A549 (cell line): Measurements from ENCODE around the gene NTN1. TPM values are rescaled to one million over a fixed set of nuclear protein-coding genes. Genes with fewer than 3 reads are reported as not detected.

ENCODE experiments used
- ATAC-seq, 2 experiments: fragments of 200-7000 bp in 1 of 2; fragments of >200 bp in 1 of 2; cut with Nextera tagmentation in 1 of 2; cut with Tn5 transposase in 1 of 2; 3 replicates each; pipeline versions ENCODE4 v1.8.0 to v1.9.1; 2018 to 2020; ENCODE audit warnings: mild to moderate bottlenecking in 1 of 2, moderate library complexity in 1 of 2
- CTCF ChIA-PET: fragments of 300-600 bp; sonication (Branson Sonifier 250); formaldehyde crosslinking; extraction: SDS; loops from one replicate; lab custom pipeline; 2021; ENCODE audit warnings: antibody characterized with exemption, inconsistent platforms; lab: Yijun Ruan, JAX
- POLR2A ChIA-PET: fragments of 350-600 bp; formaldehyde crosslinking; extraction: SDS; loops from one replicate; lab custom pipeline; 2021; ENCODE audit warnings: antibody characterized with exemption, inconsistent platforms; lab: Yijun Ruan, JAX
- DNase-seq, 2 experiments: peaks; one replicate each; pipeline versions ENCODE4 v3.0.0 to v3.0.0-alpha.2; 2011 to 2016; ENCODE audit warnings: low read depth in 1 of 2, low spot score in 1 of 2
- FAIRE-seq: peaks from 2 replicates; lab custom pipeline; 2011; peaks lifted over from hg19 to GRCh38; lab: Jason Lieb, UNC
- H3K27ac ChIP-seq, 2 experiments: fragments of >200 bp; sonication (Bioruptor Twin); formaldehyde crosslinking; 3 replicates each; pipeline ENCODE4 v1.5.1; 2016 to 2017
- H3K4me1 ChIP-seq: fragments of >200 bp; sonication (Bioruptor Twin); formaldehyde crosslinking; 3 replicates; pipeline ENCODE4 v1.6.1; 2016
- H3K4me2 ChIP-seq: fragments of >200 bp; sonication (Bioruptor Twin); formaldehyde crosslinking; 3 replicates; pipeline ENCODE4 v1.6.1; 2016
- H3K4me3 ChIP-seq: fragments of >200 bp; sonication (Bioruptor Twin); formaldehyde crosslinking; 3 replicates; pipeline ENCODE4 v1.5.1; 2016
- H3K9me3 ChIP-seq: fragments of >200 bp; sonication (Bioruptor Twin); formaldehyde crosslinking; 3 replicates; pipeline ENCODE4 v1.6.1; 2016
- CEBPB ChIP-seq, 2 experiments: fragments of >200 bp in 1 of 2; sonication (Bioruptor Twin) in 1 of 2; formaldehyde crosslinking in 1 of 2; IDR thresholded peaks; 2 replicates each; pipeline ENCODE4 v1.6.1; 2012 to 2016
- CHD4 ChIP-seq: fragments of 200-600 bp; sonication (generic); IDR thresholded peaks from 2 replicates; pipeline ENCODE4 v1.6.1; 2016; ENCODE audit warnings: antibody characterized with exemption, mild to moderate bottlenecking, borderline replicate concordance
- FOSB ChIP-seq: fragments of 250-450 bp; sonication (Bioruptor Pico); IDR thresholded peaks from 2 replicates; pipeline ENCODE4 v1.5.0; 2020; ENCODE audit warnings: mild to moderate bottlenecking, moderate library complexity
- FOSL2 ChIP-seq, 2 experiments: fragments of 450-650 bp in 1 of 2; fragments of >200 bp in 1 of 2; sonication (Bioruptor Twin) in 1 of 2; formaldehyde crosslinking; IDR thresholded peaks; 2 replicates each; pipeline versions ENCODE4 v1.5.0 to v1.6.1; 2016 to 2020; ENCODE audit warnings: mild to moderate bottlenecking in 1 of 2, moderate library complexity in 1 of 2
- FOXS1 ChIP-seq: fragments of 250-450 bp; sonication (Bioruptor Pico); IDR thresholded peaks from 2 replicates; pipeline ENCODE4 v1.5.0; 2020; ENCODE audit warnings: mild to moderate bottlenecking, moderate library complexity
- KDM1A ChIP-seq: fragments of 200-600 bp; sonication (generic); IDR thresholded peaks from 2 replicates; pipeline ENCODE4 v1.6.1; 2016; ENCODE audit warnings: low read depth, mild to moderate bottlenecking
- KDM5A ChIP-seq: fragments of 200-600 bp; sonication (generic); IDR thresholded peaks from 2 replicates; pipeline ENCODE4 v1.6.1; 2016; ENCODE audit warnings: antibody characterized with exemption, mild to moderate bottlenecking
- MAFK ChIP-seq: fragments of 450-650 bp; IDR thresholded peaks from 2 replicates; pipeline ENCODE4 v1.6.1; 2014; ENCODE audit not compliant: partially characterized antibody
- PHF8 ChIP-seq: fragments of 200-600 bp; sonication (generic); IDR thresholded peaks from 2 replicates; pipeline ENCODE4 v1.6.1; 2016; ENCODE audit warnings: low read depth, mild to moderate bottlenecking, antibody characterized with exemption, moderate library complexity, borderline replicate concordance
- POLR2A ChIP-seq: IDR thresholded peaks from 2 replicates; pipeline ENCODE4 v1.6.1; 2012; ENCODE audit warnings: mild to moderate bottlenecking, low read length
- REST ChIP-seq: fragments of 200-600 bp; sonication (generic); IDR thresholded peaks from 2 replicates; pipeline ENCODE4 v1.6.1; 2016; ENCODE audit warnings: antibody characterized with exemption, mild to moderate bottlenecking, moderate library complexity
- RNF2 ChIP-seq: fragments of 200-600 bp; sonication (generic); IDR thresholded peaks from 2 replicates; pipeline ENCODE4 v1.6.1; 2016; ENCODE audit warnings: low read depth, mild to moderate bottlenecking, antibody characterized with exemption, moderate library complexity, borderline replicate concordance
- TFCP2L1 ChIP-seq: fragments of 250-450 bp; sonication (Bioruptor Pico); IDR thresholded peaks from 2 replicates; pipeline ENCODE4 v1.5.0; 2021; ENCODE audit warnings: mild to moderate bottlenecking
- WGBS: methylation state at CpG from one replicate; pipeline ENCODE4 v1.1.6; 2017; ENCODE audit errors: missing lambda C conversion rate; 5-methylcytosine and 5-hydroxymethylcytosine counted together
- polyA plus RNA-seq, 4 experiments: library from polyadenylated mRNA; depleted of rRNA in 3 of 4; stranded (reverse); fragments of >200 nt; fragmentation: RNase III in 1 of 4; extraction: RNeasy Plus Mini Kit Qiagen cat#74134 plus additional on column Dnase treatment in 1 of 4; gene quantifications; 2 replicates in 3 of 4; 3 replicates in 1 of 4; pipeline ENCODE4 v1.2.3, GENCODE V29; 2011 to 2017

The NTN1 gene
- polyA plus RNA-seq, 2 of the 4 experiments (the other 2 are of a cell fraction) = 0.12 to 0.13 TPM

GRCh38 chr17:9225305-9226101, 204.2 kb downstream of the NTN1 start:
- Histone ChIP-seq H3K27ac (no peak overlapping the region), H3K4me2 (no peak overlapping the region), H3K4me3 (no peak overlapping the region), H3K4me1 (no peaks in the 10 kb centered on the region), H3K9me3 (no peaks in the 10 kb centered on the region)
- no peak for TF ChIP-seq FOXS1
- no peak for TF ChIP-seq KDM5A
- TF ChIP-seq PHF8 = no peak
- no peak for TF ChIP-seq POLR2A
- TF ChIP-seq TFCP2L1 (CRISPR knock-in tag) = no peak
- no peak for TF ChIP-seq CHD4
- TF ChIP-seq FOSL2 (IDR thresholded peaks at IDR 0.05) = no peak
- no peak for TF ChIP-seq FOSL2 (CRISPR knock-in tag; IDR thresholded peaks at IDR 0.05)
- TF ChIP-seq FOSB (CRISPR knock-in tag) = no peak
- DNase-seq = no peak
- POLR2A ChIA-PET = no interaction called here
- WGBS = 72% methylated on average over 20 of the region's 32 CpGs
- FAIRE-seq = no peak
- CTCF ChIA-PET = interaction anchor here (1.1 kb wide), 1 partner anchor 16 kb away, joined by 3 read pairs; no protein-coding TSS in a partner anchor
- ATAC-seq = peak; percentile 5 to 31; a peak in 4 of 6 replicates

- POLR2A ChIA-PET = no interaction called here
These were observed 205.0 kb downstream of the NTN1 start for GRCh38 chr17:9226130-9226793.

DNA sequence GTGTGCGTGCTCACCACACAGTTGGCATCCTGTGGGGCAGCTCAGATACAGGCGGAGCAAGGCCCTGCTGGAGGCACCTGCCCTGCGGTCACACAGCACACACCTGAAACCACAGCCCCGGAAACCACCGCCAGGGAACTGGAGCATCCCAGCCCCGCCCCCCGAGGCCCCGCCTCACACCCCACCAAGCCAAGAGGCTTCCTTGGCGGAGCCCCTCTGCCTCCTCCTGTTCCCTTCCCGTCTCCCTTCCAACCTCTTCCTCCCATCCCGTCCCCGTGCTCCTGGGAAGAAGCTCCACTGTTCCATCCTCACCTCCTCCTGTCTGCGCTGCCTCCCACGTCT, 205.5 kb downstream of the NTN1 start:
- H3K4me3 ChIP-seq = no peak overlapping the region
- H3K4me1 ChIP-seq = no peaks in the 10 kb centered on the region
- H3K4me2 ChIP-seq = no peak overlapping the region
- H3K9me3 ChIP-seq = no peaks in the 10 kb centered on the region
- H3K27ac ChIP-seq = no peak overlapping the region
- ChIA-PET POLR2A (no interaction called here), CTCF (interaction anchor here (1.1 kb wide), 1 partner anchor 17 kb away, joined by 3 read pairs; no protein-coding TSS in a partner anchor)
- TF ChIP-seq CEBPB (IDR thresholded peaks at IDR 0.05) = no peak
- ATAC-seq (no peak), DNase-seq (no peak), FAIRE-seq (no peak)
- 43% methylated on average over 11 of the region's 14 CpGs for WGBS

More at GRCh38 chr17:9226130-9226793, 205.0 kb downstream of the NTN1 start:
- 71% methylated on average over 22 of the region's 34 CpGs for WGBS
- Histone ChIP-seq H3K9me3 (no peaks in the 10 kb centered on the region), H3K4me2 (no peak overlapping the region), H3K27ac (no peak overlapping the region), H3K4me3 (no peak overlapping the region), H3K4me1 (no peaks in the 10 kb centered on the region)
- CTCF ChIA-PET = interaction anchor here (1.1 kb wide), 1 partner anchor 17 kb away, joined by 3 read pairs; no protein-coding TSS in a partner anchor
- DNase-seq (no peak), FAIRE-seq (no peak), ATAC-seq (no peak)
- TF ChIP-seq REST = no peak
- no peak for TF ChIP-seq TFCP2L1 (CRISPR knock-in tag)
- no peak for TF ChIP-seq MAFK
- no peak for TF ChIP-seq RNF2

DNA sequence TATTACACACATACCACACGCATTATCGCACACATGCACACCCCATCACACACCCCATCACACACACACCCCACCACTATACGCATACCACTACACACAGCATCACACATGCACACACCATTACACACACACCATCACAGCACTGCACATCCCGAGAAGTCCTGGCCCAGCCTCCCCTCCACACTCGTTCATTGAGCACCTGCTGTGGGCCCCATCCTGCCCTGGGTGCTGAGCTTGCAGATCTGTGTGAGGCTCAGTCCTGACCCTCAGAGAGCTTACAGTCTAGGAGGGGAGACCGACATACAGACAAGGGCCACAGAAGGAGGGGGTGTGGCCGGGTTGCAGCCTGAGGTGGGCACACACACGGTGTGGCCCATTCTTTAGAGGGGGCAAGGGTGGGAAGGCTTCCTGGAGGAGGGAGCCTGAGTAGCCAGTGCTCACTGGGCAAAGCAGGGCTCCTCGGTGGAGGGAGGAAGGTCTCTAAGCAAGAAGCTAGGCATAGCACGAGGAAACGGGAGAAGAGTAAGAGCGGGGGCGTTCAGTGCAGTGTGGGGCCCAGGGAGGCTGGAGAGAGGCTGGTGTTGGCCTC, 206.6 kb downstream of the NTN1 start:
- 57% methylated on average over 13 of the region's 13 CpGs for WGBS
- Histone ChIP-seq H3K27ac (no peak overlapping the region), H3K9me3 (no peaks in the 10 kb centered on the region), H3K4me3 (no peak overlapping the region), H3K4me1 (no peaks in the 10 kb centered on the region), H3K4me2 (no peak overlapping the region)
- CTCF ChIA-PET = interaction anchor here (0.6 to 1.1 kb wide), 2 partner anchors 10 to 774 kb away, joined by 3 to 5 read pairs; no protein-coding TSS in a partner anchor
- no peak for ATAC-seq
- TF ChIP-seq MAFK = peak; percentile 46
- TF ChIP-seq KDM1A = no peak
- FAIRE-seq = no peak
- POLR2A ChIA-PET = no interaction called here
- DNase-seq = no peak
